AG20443 (cell line): ENCODE measurements around the gene TTC28.

Experiments used
- DNase-seq: peaks from one replicate; pipeline ENCODE4 v3.0.0; 2012; ENCODE audit warnings: low spot score, mixed read lengths

Gene TTC28

DNA sequence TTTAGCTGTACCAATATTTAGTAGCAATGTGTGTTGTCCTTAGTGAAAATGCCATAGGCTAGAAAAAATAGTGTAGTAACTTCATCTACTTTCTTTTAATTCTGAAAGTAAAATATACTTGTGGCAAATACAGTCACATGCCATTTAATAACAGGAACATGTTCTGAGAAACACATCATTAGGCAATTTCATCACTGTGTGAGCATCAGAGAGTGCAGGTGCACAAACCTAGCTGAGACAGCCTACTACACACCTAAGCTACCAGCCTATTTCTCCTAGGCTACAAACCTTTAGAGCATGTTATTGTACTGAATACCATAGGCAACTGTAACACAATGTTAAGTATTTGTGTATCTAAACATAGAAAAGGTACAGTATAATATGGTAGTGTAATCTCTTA lies 633.5 kb downstream of the TTC28 start:
- no peak for DNase-seq

DNA sequence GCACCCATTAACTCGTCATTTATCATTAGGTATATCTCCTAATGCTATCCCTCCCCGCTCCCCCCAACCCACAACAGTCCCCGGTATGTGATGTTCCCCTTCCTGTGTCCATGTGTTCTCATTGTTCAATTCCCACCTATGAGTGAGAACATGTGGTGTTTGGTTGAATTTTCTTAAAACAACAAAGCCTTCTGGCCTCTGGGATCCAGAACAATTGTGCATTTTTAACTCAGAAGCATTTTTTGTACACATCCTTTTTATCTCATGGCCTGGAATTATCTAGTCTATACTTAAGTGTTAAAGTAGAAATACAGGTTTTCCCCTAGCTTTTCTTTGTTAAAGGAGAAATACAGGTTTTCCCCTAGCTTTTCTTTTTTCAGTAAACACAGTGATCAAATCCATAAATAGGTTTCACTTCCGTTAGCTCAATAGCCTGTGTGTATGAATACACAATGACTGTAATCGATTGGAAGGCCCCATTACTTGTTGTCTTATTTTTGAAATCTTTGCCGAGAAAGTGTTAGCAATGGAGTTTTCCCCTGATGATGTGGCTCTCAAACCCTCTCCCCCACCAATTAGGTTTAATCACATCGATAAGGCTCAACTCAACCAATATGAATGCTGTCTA lies 635.0 kb downstream of the TTC28 start:
- DNase-seq = no peak

DNA sequence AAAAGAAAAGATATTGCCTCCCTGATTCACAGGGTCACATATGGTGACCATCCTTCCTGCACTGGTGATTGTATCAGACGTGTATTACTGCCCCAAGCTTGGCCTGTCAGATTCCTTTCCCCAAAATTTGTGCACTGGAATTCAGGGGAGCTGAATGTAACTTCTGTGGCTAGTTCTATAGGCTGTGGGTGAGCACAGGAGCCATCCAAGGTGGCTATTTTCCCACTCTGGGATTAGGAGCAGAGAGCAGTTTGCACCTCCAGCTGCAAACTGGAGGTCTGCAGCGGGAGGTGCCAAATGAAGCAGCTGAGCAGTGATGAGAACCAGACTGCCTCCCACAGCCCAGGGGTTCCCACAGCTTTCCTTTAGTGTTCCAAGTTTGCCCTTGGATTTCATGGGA lies 636.4 kb downstream of the TTC28 start:
- peak; percentile 49 for DNase-seq

DNA sequence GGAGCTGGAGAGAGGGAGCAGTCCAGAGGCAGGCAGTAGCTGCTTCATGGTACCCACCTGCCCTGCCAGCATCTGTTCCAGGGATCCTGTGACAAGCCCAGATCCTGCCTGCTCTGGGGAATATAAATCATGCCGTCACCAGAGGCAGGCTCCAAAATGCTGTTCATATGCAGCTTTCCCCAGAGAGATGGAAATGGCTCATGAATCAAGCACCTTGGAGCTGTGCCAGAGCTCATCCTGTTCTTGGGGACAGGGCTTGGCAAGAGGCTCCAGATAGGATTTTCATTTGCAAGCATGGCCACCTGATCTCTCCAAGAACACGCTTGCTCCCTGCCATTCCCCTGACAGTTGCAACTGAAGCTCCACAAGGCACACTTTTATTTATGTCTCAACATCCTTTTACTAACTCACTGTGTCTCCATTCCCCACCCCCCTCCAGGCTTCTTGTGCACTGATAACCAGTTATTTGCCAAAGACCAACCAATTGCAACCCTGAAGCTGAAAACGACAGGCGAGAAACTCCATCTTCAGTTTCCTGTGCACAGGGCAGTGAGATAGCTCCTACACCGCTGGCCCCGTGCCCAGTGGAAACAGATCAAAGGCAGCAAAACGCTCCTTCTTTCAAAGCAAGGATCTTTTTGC lies 644.8 kb downstream of the TTC28 start:
- no peak for DNase-seq

DNA sequence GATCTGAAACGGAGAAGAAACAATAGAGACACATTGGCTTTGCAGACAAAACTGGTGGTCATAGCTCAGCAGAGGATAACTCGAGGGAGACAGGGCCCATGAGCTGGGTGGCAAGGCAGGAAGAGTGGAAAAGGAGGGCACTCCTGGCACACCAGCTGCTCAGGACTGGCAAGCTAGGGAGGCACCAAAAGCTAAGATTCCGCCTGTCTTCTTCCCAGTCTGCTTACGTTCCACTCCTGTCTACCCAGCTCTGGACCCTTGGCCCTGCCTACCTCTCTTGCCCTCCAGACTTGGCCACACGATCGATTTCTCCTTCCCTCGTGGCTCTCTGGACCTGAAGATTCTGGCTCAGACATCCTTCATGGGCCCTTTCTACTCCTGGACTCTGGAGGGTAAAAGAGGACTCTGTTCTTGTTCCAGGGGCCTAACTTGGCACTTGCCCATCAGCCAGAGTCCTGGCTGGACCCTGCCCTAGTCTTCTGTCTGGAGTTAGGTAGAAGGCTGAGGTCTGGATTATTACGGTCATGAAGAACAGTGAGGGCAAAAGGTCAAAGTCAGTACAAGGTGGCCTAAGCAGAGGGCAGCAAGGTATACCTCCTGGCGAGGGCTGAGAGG lies 645.4 kb downstream of the TTC28 start:
- no peak for DNase-seq

DNA sequence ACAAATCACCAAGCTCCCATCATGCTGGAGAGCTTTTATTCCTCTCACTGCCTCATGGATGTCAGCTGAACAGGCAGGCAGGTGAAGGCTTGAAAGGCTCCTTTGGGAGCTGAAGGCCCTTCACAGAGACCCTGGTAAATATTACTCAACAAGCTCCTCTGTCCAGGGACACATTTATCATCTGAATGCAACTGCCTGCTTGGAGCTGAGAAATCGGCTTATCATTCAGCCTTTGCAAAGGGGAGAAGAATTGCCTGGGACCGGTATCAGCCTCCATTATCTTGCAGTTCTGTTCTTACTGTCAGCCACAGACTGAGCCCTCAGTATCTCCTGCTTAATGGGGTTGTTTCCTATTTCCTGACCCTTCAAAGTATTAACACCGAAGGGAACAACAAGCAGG lies 646.8 kb downstream of the TTC28 start:
- DNase-seq = no peak

DNA sequence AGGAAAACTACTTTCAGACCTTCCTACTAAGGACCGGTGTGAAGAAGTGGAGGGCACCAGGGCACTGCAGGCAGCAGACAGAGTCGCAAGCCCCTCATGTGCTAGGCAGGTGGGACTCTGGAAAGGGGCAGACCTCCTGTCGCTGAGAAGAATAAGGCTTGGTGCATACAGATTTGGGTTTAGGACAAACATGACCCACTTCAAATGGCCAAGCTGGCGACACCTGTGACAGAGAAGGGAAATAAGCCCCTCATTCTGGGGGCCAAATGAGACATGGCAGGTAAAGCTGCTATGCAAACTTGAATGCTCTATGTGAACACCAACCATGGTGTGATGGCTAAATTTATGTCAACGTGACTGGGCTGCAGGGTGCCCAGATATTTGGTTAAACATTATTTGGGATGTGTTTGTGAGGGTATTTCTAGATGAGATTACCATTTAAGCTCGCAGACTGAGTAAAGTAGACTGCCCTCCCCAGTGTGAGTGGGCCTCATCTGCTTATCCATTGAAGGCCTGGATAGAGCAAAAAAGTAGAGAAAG lies 648.2 kb downstream of the TTC28 start:
- no peak for DNase-seq

DNA sequence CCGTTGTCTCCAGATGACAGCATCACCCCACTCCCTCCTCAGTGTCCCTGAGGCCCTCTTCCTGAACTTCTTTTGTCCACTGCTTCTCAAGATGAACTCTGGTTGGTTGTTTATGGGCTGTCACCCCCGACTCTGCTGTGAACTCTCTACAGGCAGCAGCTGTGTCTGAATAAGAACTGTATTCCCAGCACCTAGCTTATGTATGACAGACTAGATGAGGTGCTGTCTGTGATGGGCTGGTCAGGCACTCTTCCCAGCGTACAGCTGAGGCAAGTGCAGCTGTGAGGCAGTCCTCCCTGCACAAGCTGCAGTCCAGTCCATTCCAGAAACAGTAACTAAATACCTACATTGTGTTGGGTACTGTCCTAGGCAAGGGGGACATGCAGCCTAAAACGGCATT lies 649.2 kb downstream of the TTC28 start:
- no peak for DNase-seq

DNA sequence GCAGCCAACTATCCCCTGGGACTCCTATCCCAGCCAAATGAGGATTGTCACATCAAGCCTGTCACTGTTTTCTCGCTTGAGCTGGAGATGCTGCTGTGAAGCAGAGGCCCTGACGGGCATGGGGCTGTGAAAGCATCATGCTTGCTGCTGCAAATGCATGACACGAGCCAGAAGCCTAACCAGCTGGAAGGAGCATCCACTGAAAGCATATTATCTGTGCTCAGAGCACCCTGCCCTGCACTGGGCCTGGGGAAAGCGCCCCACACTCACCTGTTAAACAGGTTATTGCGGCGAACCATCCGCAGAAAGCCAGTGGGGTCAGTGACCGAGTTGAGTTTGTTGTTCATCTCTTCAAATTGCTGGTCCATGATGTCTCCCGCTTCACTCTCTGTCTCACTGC lies 649.7 kb downstream of the TTC28 start:
- no peak for DNase-seq

DNA sequence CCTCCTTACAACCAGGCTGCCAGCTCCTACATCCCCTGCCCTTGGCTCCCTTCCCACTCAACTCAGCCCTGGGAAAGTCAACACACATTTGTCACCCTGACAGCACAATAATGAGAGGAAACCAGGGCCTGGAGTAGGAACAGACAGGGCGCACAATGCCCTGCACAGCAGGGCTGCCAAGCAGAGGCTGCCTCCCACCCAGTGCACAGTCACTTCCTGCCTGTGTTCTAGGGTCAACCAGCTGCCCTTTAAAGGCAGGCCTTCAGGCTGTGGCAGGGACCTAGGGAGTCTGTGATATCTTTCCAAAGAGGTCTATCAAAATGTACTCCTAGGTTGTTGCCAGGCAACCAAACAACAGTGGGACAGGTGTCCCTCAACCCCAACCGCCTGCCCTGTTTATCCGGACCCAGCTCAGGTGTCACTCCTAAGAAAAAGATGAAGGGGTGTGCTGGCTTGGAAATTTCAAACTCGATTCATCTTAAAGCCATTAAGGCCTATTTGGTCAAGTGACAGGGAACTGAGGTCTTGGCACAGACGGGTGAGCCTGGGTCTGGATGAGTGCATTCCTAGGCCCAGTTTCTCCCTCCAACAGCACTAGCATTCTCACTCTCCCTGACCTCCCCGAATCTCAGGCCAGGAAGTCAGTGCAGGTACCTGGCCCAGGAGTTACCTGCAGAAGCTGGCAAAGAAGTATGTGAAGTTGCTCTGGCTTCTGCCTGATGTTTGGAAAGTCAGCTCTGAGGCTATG lies 650.3 kb downstream of the TTC28 start:
- DNase-seq = no peak

DNA sequence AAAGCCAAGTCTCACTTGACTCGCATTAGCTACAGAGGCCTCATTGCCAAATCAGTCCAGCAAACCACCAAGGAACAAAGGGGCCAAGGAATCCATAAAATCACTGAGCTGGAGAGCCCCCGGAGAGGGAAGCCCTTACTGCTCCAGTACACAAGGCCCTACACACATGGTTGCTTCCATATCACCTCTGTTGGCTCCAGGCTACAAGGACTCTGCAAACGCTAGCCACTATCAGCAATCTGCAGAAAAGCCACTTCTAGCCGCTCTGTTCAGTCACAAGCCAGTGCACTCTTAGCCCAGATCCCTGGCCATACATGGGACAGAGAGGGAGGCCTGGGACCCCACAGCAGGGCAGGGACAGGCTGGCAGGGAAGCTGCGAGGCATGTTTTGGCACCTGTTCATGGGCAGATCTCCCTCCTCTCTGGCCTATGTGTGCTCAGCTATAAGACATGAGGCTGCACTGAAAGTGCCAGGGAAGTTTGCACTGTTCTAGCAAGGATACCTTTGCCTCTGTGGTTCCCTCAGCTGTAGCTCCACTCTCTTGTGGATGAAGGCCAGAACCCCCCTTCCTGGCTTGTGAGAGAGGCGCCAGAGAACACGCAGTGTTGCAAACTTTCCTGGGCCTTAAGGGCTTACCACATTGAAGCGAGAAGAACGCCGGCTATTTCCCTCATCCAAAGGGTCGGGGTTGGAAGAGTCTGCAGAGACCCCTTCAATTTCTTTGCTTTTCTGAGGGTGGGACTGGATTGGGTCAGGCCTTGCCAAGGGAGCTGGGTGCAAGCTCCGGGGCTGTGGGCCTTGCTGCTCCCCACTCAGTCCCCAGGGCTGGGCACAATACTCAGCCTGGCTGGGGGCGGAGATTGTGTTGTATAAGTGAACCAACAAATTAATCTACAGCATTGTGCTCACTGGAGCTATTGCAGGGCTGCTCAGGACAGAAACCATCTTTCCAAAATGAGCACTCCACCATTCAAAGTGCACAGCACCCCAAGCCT lies 651.9 kb downstream of the TTC28 start:
- DNase-seq = no peak

DNA sequence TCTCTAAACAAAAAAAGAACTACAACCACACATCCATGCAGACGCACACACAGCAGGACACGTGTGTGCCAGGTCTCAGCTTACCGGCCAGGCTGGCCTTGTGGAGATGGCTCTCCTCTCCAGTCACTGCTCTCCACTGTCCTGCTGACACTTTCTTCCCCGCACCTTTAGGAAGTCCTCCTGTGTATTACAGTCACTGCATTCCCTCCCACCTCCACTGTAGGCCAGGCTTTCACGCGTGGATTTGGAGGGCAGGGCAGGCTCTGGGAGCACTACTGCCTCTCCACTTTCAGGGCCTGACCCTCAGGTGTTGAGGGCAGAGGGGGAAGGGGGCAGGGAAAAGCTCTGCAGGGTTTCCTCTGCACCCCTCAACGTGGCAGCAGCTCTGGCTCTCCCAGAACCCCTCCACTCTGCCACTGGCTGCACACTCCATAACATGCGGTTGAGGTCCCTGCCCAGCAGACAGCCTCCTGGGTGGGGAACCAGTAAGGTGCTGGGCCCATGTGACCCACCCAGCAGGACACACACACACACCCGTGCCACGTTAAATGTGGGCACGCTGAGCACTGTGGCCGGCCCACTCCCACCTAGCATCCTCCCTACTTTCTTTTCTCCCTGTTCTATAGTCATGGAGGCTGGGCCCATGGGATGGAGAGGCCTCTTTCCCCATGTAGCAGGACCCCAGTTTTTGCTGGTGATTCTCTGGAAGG lies 653.6 kb downstream of the TTC28 start:
- DNase-seq = no peak

DNA sequence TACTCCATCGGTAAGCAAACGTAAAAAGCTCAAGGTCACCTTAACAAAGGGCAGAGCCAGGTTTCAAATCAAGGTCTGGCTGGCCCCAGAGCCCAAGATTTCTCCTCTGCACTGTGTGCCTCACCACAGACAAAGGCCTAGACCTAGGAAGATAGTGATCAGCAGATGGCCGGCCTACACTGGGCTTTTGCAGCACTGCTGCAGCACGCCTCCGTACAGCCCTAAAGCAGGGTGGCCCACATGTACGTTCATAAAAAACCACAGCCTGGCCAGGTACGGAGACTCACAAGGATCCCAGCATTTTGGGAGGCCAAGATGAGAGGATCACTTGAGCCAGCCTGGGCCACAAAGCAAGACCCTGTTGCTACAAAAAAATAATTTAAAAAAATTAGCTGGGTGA lies 654.3 kb downstream of the TTC28 start:
- DNase-seq = no peak

DNA sequence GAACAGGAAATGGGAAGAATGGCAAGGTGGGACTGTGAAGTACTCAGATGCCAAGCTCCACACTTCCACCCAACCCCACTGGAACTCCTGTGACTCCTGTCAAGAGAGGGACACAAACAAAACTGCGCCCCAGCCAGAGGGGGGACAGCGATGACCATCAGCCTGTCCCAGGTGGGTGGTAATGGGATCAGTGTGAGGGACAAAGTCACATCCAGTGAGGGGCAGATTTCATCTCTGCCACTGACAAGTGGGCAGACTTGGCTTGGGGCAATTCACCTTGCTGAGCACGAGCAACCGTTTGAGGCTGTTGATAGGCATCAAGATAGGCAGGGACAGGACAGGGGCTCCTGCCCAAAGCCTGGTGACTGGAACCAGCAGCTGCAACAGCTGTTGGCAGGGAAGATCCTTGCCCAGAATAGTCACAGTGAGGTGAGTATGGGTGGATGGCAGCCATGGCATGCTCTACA lies 655.2 kb downstream of the TTC28 start:
- DNase-seq = no peak

DNA sequence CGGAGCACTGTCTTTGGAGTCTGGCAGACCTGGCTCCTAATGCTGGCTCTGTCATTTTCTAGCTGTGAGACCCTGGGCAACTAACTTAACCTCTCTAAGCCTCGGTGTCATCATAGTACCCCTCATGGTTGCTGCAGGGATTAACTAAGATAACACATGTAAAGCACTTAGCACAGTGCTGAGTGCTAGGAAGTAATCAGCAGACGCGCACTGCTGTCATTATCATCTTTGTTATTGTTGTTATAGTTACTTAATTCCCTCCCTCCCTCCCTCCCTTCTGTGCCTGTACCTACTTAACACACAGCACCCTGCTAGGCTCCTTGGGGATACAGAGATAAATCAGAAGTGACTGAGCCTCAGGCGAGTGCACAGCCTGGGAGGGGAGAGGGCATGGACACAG lies 655.9 kb downstream of the TTC28 start:
- DNase-seq = no peak

DNA sequence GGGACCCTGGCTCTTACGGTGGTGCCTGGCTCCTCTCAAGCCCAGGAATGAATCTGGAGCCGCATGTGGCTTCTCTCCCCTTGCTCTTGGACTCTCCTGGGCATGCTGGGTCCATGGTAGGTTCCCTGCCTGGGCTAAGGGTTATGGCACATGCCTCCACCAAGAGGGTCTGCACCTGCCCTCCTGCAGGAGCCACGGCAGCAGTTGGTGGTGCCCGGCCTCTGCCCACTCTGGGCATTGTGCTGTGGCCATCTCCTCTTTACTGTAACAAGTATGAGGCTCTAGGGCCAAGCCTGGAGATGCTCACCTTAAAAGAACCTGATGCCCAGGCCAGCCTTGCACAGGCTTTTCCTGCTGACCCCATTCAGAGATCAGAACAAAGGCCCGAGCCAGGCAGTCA lies 656.6 kb downstream of the TTC28 start:
- no peak for DNase-seq

DNA sequence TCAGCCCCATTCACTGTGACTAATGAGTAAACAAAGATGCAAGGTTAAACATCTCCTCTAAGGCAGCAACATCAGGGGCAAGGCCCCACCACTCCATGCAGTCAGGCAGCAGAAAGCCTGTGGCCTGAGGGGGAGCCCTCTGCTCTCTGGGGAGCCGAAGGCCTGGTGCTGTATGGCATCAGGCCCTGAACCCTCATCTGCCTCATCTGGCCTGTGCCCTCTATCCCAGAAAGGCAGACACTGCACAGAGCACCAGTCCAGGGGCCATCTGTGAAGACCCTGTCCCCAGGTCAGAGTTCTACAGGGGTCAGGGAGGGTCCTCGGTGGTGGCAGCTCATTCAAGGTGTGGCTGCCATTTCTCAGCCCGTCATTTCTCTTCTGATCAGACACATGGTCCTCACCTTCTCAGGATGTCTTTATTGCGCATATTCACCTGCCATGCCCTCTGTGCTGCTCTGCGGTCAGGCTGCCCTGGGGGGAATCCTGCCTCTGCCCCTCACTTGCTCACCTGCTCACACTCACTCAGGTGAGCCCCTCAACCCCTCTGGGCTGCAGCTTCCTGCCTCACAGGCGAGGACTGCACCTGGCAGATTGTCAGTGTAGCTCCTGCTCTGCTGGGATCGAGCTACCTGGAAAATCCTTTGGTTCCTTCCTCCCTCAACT lies 657.5 kb downstream of the TTC28 start:
- no peak for DNase-seq

DNA sequence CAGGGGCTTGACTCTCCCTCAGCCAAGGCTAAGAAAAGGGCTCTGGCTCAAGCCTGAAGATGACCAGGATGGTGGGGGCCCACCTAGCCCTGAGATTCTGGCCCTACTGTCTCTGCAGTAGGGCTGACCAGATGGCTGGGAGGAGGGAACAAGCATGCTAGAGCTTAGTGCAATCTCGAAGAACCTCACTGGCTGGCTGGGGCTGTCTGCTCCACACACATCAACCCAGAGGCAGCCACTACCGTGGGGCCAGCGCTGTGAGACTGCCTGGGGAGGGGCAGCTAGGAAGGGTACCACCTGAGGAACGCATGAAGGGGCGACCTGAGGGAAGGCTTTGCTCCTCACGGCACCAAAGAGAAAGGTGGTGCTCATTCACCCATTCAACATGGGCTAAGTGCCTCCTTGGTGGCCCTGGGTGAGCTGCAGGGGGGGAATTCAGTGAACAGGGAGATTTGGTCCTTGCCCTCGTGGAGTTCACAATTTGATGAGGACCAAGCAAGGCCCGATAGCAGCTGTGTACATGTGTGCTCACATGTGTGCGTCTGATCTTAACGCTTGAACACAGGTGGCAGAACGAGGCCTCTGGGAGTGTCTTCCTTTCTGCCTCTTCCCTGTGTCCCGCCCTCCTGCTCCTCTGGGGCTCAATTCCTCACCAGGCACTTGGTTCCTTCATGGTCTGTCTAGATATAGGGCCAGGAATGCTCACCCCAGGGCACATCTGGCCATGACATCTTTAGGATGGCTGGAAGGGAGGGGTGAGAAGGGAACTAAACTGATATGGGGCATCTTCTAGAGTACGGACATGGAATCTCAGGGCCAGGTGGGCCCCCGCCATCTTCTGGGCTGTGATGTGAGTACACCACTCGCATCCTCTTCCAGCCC lies 658.3 kb downstream of the TTC28 start:
- no peak for DNase-seq
